Measurements from ENCODE around the gene PPP2R3B. TPM values are rescaled to one million over a fixed set of nuclear protein-coding genes. Genes with fewer than 3 reads are reported as not detected.
"Not testable (repeated sequence)": the region's sequence is repeated elsewhere in the genome, so short reads cannot be mapped to it uniquely, and the experiment has no call there.

PPP2R3B gene
- polyA plus RNA-seq, 2 donors: 18.5 to 54.1 TPM

DNA sequence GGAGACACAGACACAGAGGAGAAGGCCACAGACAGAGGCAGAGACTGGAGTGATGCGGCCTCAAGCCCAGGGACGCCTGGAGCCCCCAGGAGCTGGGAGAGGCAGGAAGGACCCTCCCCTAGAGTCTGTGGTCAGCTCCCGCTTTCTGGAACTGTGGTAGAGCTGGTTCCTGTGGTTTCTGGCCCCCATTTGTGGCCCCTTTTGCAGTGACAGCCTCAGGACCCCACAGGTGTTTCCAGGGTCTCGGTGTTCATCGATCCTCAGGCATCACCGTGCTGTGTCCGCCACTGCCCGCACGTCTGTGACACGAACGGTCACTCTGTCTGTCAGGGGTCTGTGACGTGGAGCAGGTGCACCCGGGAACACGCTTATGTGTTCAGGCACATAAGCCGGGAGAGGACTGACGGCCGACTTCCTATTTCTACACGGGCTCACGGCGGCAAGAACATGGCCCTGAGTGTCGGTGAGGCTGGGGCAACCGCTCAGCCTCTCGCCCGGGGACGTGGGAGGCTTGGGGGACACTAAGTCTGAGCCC is 76.0 kb downstream of the PPP2R3B start:
- Histone ChIP-seq H3K36me3 (ENCODE audit: control insufficient read depth in 2 of 2, insufficient read depth in 2 of 2, low read length in 1 of 2) (peaks cover 23 to 59% of the 10 kb centered on the region in 2 donors), H3K4me1 (ENCODE audit: control insufficient read depth in 2 of 2, insufficient read depth in 2 of 2, low read length in 1 of 2) (no peaks in the 10 kb centered on the region), H3K9me3 (ENCODE audit: control insufficient read depth in 2 of 2, insufficient read depth in 1 of 2, low read depth in 1 of 2, low read length in 1 of 2) (peaks cover 0 to 4% of the 10 kb centered on the region in 2 donors), H3K27me3 (ENCODE audit: control insufficient read depth in 1 of 2, insufficient read depth in 2 of 2, low read length in 2 of 2) (no peaks in the 10 kb centered on the region), H3K4me3 (ENCODE audit: low read depth in 1 of 2, low read length in 2 of 2) (no peak overlapping the region), H3K27ac (ENCODE audit: low read depth in 2 of 2, low read length in 1 of 2) (no peak overlapping the region)
- WGBS, 2 donors: 93 to 95% methylated on average over 25 of the region's 25 CpGs

DNA sequence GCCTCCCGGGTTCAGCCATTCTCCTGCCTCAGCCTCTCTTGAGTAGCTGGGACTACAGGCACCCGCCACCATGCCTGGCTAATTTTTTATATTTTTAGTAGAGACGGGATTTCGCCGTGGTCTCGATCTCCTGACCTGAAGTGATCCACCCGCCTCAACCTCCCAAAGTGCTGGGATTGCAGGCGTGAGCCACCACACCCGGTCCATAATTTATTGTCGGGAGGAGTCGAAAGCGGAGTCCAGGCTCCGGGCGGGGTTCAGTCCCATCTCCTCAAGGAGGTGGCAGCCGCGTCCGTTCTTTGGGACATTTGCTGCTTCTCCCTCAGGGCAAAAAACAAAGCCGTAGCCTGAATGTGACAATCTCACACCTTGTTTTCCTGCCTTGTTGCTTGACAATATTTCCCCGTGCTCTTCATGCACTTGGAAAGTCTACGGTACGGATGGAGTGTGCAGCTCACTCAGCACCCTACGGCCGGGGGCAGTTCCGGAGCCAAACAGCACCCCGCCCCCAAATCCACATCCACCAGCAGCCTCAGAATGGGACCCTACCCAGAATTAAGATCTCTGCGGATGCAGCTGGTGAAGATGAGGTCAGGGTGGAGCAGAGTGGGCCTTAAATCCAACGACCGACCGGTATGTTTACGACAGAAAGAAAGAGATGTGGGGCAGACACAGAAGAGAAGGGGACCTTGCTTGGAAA is 77.7 kb downstream of the PPP2R3B start:
- Histone ChIP-seq H3K4me3 (ENCODE audit: low read depth in 1 of 2, low read length in 2 of 2) (no peak overlapping the region), H3K27ac (ENCODE audit: low read depth in 2 of 2, low read length in 1 of 2) (no peak overlapping the region), H3K9me3 (ENCODE audit: control insufficient read depth in 2 of 2, insufficient read depth in 1 of 2, low read depth in 1 of 2, low read length in 1 of 2) (peaks cover 0 to 4% of the 10 kb centered on the region in 2 donors), H3K4me1 (ENCODE audit: control insufficient read depth in 2 of 2, insufficient read depth in 2 of 2, low read length in 1 of 2) (no peaks in the 10 kb centered on the region), H3K27me3 (ENCODE audit: control insufficient read depth in 1 of 2, insufficient read depth in 2 of 2, low read length in 2 of 2) (no peaks in the 10 kb centered on the region), H3K36me3 (ENCODE audit: control insufficient read depth in 2 of 2, insufficient read depth in 2 of 2, low read length in 1 of 2) (peaks cover 27 to 56% of the 10 kb centered on the region in 2 donors)
- WGBS, 2 donors: 94 to 95% methylated on average over 30 of the region's 30 CpGs

DNA sequence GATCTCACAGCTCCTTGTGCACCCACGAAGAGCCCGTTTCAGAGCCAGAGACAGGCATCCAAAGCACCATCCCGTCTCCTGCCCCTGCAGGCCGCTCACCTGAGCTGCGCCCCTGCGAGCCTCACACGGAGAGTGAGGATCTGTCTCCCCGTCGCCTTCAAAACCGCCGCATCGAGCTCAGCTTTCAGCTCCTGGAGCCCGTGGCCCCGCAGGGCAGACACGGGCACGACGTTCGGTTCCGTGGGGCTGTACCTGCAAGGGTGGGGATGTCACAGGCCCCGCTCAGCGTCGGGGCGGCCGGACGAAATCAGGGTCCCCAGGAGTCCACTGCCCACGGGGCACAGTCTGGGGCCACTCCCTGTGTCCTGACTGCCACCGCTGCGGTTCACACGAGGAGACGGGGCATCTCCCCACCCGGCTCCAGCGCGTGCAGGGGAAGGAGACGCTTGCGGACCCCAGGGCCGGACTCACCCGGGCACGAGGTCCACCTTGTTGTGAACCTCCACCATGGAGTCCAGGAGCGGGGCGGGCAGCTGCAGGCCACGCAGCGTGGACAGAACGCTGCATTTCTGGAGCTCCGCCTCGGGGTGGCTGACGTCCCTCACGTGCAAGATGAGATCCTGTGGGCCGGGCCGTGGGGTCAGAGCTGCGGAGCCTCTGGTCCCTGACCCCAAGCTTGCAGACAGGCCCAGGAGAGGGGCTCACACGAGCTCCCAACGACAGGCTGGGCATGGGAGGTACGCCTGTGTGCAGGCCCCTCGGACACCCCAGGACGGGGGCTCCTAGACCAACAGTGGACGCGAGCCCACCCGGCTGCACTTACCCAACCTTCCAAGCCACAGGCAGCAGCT is 79.2 kb downstream of the PPP2R3B start:
- H3K9me3 ChIP-seq (ENCODE audit: control insufficient read depth in 2 of 2, insufficient read depth in 1 of 2, low read depth in 1 of 2, low read length in 1 of 2): peaks cover 0 to 4% of the 10 kb centered on the region in 2 donors
- no peak overlapping the region for H3K4me3 ChIP-seq (ENCODE audit: low read depth in 1 of 2, low read length in 2 of 2)
- no peak overlapping the region for H3K27ac ChIP-seq (ENCODE audit: low read depth in 2 of 2, low read length in 1 of 2)
- H3K27me3 ChIP-seq (ENCODE audit: control insufficient read depth in 1 of 2, insufficient read depth in 2 of 2, low read length in 2 of 2): no peaks in the 10 kb centered on the region
- H3K36me3 ChIP-seq (ENCODE audit: control insufficient read depth in 2 of 2, insufficient read depth in 2 of 2, low read length in 1 of 2): peaks cover 23 to 51% of the 10 kb centered on the region in 2 donors
- no peaks in the 10 kb centered on the region for H3K4me1 ChIP-seq (ENCODE audit: control insufficient read depth in 2 of 2, insufficient read depth in 2 of 2, low read length in 1 of 2)
- WGBS, 2 donors: 96 to 97% methylated on average over 56 to 58 of the region's 58 CpGs

DNA sequence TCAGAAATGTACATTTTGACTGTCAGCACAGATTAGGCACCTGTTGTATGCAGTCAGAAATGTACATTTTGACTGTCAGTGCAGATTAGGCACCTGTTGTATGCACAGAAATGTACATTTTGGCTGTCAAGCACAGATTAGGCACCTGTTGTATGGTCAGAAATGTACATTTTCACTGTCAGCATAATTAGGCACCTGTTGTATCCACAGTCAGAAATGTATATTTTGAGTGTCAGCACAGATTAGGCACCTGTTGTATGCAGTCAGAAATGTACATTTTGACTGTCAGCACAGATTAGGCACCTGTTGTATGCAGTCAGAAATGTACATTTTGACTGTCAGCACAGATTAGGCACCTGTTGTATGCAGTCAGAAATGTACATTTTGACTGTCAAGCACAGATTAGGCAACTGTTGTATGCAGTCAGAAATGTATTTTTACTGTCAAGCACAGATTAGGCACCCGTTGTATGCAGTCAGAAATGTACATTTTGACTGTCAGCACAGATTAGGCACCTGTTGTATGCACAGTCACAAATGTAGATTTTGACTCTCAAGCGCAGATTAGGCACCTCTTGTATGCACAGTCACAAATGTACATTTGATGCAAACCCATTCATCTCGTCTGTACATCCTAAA is 80.0 kb downstream of the PPP2R3B start:
- not testable (repeated sequence) for H3K9me3 ChIP-seq (ENCODE audit: control insufficient read depth in 2 of 2, insufficient read depth in 1 of 2, low read depth in 1 of 2, low read length in 1 of 2); H3K4me3 ChIP-seq (ENCODE audit: low read depth in 1 of 2, low read length in 2 of 2); H3K27me3 ChIP-seq (ENCODE audit: control insufficient read depth in 1 of 2, insufficient read depth in 2 of 2, low read length in 2 of 2); H3K4me1 ChIP-seq (ENCODE audit: control insufficient read depth in 2 of 2, insufficient read depth in 2 of 2, low read length in 1 of 2); H3K27ac ChIP-seq (ENCODE audit: low read depth in 2 of 2, low read length in 1 of 2)
- WGBS, 2 donors: 95 to 96% methylated on average over 3 of the region's 3 CpGs
- H3K36me3 ChIP-seq (ENCODE audit: control insufficient read depth in 2 of 2, insufficient read depth in 2 of 2, low read length in 1 of 2): peaks cover 20 to 43% of the 10 kb centered on the region in 2 donors

DNA sequence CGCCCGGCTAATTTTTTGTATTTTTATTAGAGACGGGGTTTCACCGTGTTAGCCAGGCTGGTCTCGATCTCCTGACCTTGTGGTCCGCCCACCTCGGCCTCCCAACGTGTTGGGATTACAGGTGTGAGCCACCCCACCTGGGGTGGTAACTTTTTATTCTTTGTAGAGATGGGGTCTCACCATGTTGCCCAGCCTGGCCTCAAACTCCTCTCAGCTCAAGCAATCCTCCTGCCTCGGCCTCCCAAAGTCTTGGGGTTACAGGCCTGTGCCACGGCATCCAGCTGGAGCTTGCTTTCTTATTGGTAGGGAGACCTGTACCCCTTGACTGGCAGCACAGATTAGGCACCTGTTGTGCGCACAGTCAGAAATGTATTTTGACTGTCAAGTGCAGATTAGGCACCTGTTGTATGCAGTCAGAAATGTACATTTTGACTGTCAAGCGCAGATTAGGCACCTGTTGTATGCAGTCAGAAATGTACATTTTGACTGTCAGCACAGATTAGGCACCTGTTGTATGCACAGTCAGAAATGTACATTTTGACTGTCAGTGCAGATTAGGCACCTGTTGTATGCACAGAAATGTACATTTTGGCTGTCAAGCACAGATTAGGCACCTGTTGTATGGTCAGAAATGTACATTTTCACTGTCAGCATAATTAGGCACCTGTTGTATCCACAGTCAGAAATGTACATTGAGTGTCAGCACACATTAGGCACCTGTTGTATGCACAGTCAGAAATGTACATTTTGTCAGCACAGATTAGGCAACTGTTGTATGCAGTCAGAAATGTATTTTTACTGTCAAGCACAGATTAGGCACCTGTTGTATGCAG is 80.7 kb downstream of the PPP2R3B start:
- H3K36me3 ChIP-seq (ENCODE audit: control insufficient read depth in 2 of 2, insufficient read depth in 2 of 2, low read length in 1 of 2): peaks cover 20 to 36% of the 10 kb centered on the region in 2 donors
- not testable (repeated sequence) for H3K4me1 ChIP-seq (ENCODE audit: control insufficient read depth in 2 of 2, insufficient read depth in 2 of 2, low read length in 1 of 2); H3K27me3 ChIP-seq (ENCODE audit: control insufficient read depth in 1 of 2, insufficient read depth in 2 of 2, low read length in 2 of 2); H3K9me3 ChIP-seq (ENCODE audit: control insufficient read depth in 2 of 2, insufficient read depth in 1 of 2, low read depth in 1 of 2, low read length in 1 of 2); H3K4me3 ChIP-seq (ENCODE audit: low read depth in 1 of 2, low read length in 2 of 2); H3K27ac ChIP-seq (ENCODE audit: low read depth in 2 of 2, low read length in 1 of 2)
- WGBS, 2 donors: 95 to 97% methylated on average over 12 of the region's 12 CpGs

DNA sequence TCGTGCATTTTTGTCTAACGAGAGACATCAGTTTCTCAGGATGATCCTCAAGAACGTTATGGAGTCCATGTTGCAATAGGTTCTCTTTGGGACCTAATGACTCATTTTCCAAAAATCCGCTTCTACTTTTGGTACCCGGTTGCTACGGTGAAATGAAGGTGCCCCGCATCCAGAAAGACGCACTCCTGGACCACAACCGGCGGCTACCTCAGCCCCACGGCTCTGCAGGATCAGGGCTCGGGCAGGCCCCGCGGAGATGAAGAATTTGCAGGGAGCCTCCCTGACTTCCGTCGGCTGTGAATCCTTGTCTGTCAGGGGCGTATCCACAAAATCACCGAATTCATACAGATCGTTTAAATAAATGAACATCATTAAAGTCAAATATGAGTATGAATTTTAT is 83.7 kb downstream of the PPP2R3B start:
- no peaks in the 10 kb centered on the region for H3K27me3 ChIP-seq (ENCODE audit: control insufficient read depth in 1 of 2, insufficient read depth in 2 of 2, low read length in 2 of 2)
- H3K4me1 ChIP-seq (ENCODE audit: control insufficient read depth in 2 of 2, insufficient read depth in 2 of 2, low read length in 1 of 2): no peaks in the 10 kb centered on the region
- H3K36me3 ChIP-seq (ENCODE audit: control insufficient read depth in 2 of 2, insufficient read depth in 2 of 2, low read length in 1 of 2): peaks cover 11 to 33% of the 10 kb centered on the region in 2 donors
- H3K27ac ChIP-seq (ENCODE audit: low read depth in 2 of 2, low read length in 1 of 2): no peak overlapping the region
- WGBS, 2 donors: 91 to 94% methylated on average over 19 of the region's 19 CpGs
- peaks cover 0 to 4% of the 10 kb centered on the region in 2 donors for H3K9me3 ChIP-seq (ENCODE audit: control insufficient read depth in 2 of 2, insufficient read depth in 1 of 2, low read depth in 1 of 2, low read length in 1 of 2)
- H3K4me3 ChIP-seq (ENCODE audit: low read depth in 1 of 2, low read length in 2 of 2): no peak overlapping the region

DNA sequence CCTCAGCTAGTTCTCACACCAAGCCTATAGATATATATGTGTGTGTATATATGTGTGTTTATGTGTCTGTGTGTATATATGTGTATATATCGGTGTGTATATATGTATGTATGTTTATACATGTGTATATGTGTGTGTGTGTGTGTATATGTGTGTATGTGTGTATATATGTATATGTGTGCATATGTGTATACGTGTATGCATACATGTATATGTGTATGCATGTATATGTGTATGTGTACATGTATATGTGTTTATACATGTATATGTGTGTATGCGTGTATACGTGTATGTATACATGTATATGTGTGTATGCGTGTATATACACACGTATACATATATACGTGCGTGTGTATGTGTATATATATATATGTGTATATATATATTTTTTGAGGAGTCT is 86.4 kb downstream of the PPP2R3B start:
- 93 to 96% methylated on average over 8 of the region's 8 CpGs for WGBS, 2 donors
- Histone ChIP-seq H3K9me3 (ENCODE audit: control insufficient read depth in 2 of 2, insufficient read depth in 1 of 2, low read depth in 1 of 2, low read length in 1 of 2) (peaks cover 0 to 4% of the 10 kb centered on the region in 2 donors), H3K27ac (ENCODE audit: low read depth in 2 of 2, low read length in 1 of 2) (no peak overlapping the region), H3K27me3 (ENCODE audit: control insufficient read depth in 1 of 2, insufficient read depth in 2 of 2, low read length in 2 of 2) (no peaks in the 10 kb centered on the region), H3K36me3 (ENCODE audit: control insufficient read depth in 2 of 2, insufficient read depth in 2 of 2, low read length in 1 of 2) (peaks cover 7 to 22% of the 10 kb centered on the region in 2 donors), H3K4me3 (ENCODE audit: low read depth in 1 of 2, low read length in 2 of 2) (no peak overlapping the region), H3K4me1 (ENCODE audit: control insufficient read depth in 2 of 2, insufficient read depth in 2 of 2, low read length in 1 of 2) (no peaks in the 10 kb centered on the region)

DNA sequence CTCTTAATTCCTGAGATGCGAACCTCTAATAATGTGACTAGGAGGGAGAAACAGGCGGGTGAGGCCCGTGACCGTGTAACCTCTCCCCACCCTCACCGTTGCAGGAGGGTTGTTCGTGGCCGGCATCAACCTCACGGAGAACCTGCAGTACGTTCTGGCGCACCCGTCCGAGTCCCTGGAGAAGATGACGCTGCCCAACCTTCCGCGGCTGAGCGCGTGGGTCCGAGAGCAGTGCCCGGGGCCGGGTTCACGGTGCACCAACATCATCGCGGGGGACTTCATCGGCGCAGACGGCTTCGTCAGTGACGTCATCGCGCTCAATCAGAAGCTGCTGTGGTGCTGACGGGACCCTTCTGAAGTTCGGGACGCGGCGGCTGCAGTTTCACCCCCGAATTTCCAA is 87.7 kb downstream of the PPP2R3B start:
- no peaks in the 10 kb centered on the region for H3K27me3 ChIP-seq (ENCODE audit: control insufficient read depth in 1 of 2, insufficient read depth in 2 of 2, low read length in 2 of 2)
- peaks cover 0 to 15% of the 10 kb centered on the region in 2 donors for H3K36me3 ChIP-seq (ENCODE audit: control insufficient read depth in 2 of 2, insufficient read depth in 2 of 2, low read length in 1 of 2)
- no peak overlapping the region for H3K4me3 ChIP-seq (ENCODE audit: low read depth in 1 of 2, low read length in 2 of 2)
- WGBS, 2 donors: 98% methylated on average over 36 of the region's 36 CpGs
- H3K4me1 ChIP-seq (ENCODE audit: control insufficient read depth in 2 of 2, insufficient read depth in 2 of 2, low read length in 1 of 2): no peaks in the 10 kb centered on the region
- peaks cover 0 to 4% of the 10 kb centered on the region in 2 donors for H3K9me3 ChIP-seq (ENCODE audit: control insufficient read depth in 2 of 2, insufficient read depth in 1 of 2, low read depth in 1 of 2, low read length in 1 of 2)
- no peak overlapping the region for H3K27ac ChIP-seq (ENCODE audit: low read depth in 2 of 2, low read length in 1 of 2)

DNA sequence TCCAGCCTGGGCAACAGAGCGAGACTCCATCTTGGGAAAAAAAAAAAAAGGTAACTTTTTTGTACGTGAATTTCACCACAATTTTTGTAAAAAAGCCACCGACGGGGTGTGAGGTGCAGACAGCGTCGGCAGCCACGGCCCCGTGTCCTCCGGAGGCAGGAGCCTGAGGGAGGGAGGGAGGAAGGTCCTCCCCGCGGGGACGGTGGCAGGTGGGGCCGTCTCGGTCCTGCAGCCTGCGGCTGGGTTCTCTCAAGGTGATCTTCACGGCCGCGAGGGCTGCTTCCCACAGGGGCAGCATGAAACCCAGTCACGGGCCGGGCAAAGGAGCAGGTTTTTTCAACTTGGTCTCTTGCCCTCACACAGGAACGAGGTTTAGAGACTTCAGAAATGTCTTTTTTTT is 91.6 kb downstream of the PPP2R3B start:
- 94 to 95% methylated on average over 19 to 21 of the region's 21 CpGs for WGBS, 2 donors
- Histone ChIP-seq H3K4me1 (ENCODE audit: control insufficient read depth in 2 of 2, insufficient read depth in 2 of 2, low read length in 1 of 2) (no peaks in the 10 kb centered on the region), H3K36me3 (ENCODE audit: control insufficient read depth in 2 of 2, insufficient read depth in 2 of 2, low read length in 1 of 2) (peaks cover 0 to 25% of the 10 kb centered on the region in 2 donors), H3K4me3 (ENCODE audit: low read depth in 1 of 2, low read length in 2 of 2) (no peak overlapping the region), H3K9me3 (ENCODE audit: control insufficient read depth in 2 of 2, insufficient read depth in 1 of 2, low read depth in 1 of 2, low read length in 1 of 2) (peaks cover 0 to 7% of the 10 kb centered on the region in 2 donors), H3K27ac (ENCODE audit: low read depth in 2 of 2, low read length in 1 of 2) (no peak overlapping the region), H3K27me3 (ENCODE audit: control insufficient read depth in 1 of 2, insufficient read depth in 2 of 2, low read length in 2 of 2) (no peaks in the 10 kb centered on the region)

Measured in esophagus (tissue), 2 donors.